Prostate gland (tissue), 2 donors: Measurements from ENCODE around the gene MOB1A.

ENCODE experiments used
- CTCF ChIP-seq, 4 experiments: fragments of 200-600 bp in 2 of 4; fragments of 450-650 bp in 2 of 4; sonication (generic) in 2 of 4; IDR thresholded peaks; 1 replicate in 3 of 4; 2 replicates in 1 of 4; pipeline ENCODE4 v1.5.1; 2016 to 2019; ENCODE audit warnings: antibody characterized with exemption in 4 of 4, mild to moderate bottlenecking in 2 of 4, moderate library complexity in 2 of 4
- POLR2A ChIP-seq: fragments of 450-650 bp; IDR thresholded peaks from one replicate; pipeline ENCODE4 v1.6.1; 2016; ENCODE audit warnings: antibody characterized with exemption, mild to moderate bottlenecking
- POLR2AphosphoS5 ChIP-seq: sonication (generic); formaldehyde crosslinking; IDR thresholded peaks from one replicate; pipeline ENCODE4 v1.6.1; 2017; ENCODE audit warnings: antibody characterized with exemption

- TF ChIP-seq CTCF (IDR thresholded peaks at IDR 0.05): no peak
- no peak for TF ChIP-seq POLR2AphosphoS5
- no peak for TF ChIP-seq POLR2A
Observed at GRCh38 chr2:74162951-74163350, 15.7 kb downstream of the MOB1A start.
